CD4-positive, alpha-beta T cell treated with Interleukin-6 at 100 ng/mL for 8 hours (primary cell): ENCODE data around the gene NEK5.
"Not testable (repeated sequence)": the region's sequence is repeated elsewhere in the genome, so short reads cannot be mapped to it uniquely, and the experiment has no call there.

Experiments used
- DNase-seq: peaks from one replicate; pipeline ENCODE4 v3.0.0-alpha.2; 2020; ENCODE audit warnings: mixed read lengths, low spot score

The NEK5 gene

GRCh38 chr13:52070929-52071523, 57.8 kb downstream of the NEK5 start:
- no peak for DNase-seq

GRCh38 chr13:52067237-52067636, 61.6 kb downstream of the NEK5 start:
- no peak for DNase-seq

GRCh38 chr13:52061587-52061986, 67.3 kb downstream of the NEK5 start:
- DNase-seq = no peak

- not testable (repeated sequence) for DNase-seq
Measured at GRCh38 chr13:52061064-52061463, 67.8 kb downstream of the NEK5 start.

GRCh38 chr13:52053460-52053859, 75.4 kb downstream of the NEK5 start:
- no peak for DNase-seq

GRCh38 chr13:52051400-52051799, 77.5 kb downstream of the NEK5 start:
- DNase-seq = no peak

- DNase-seq = no peak
Measured at GRCh38 chr13:52048516-52048915, 80.4 kb downstream of the NEK5 start.

GRCh38 chr13:52047463-52047862, 81.4 kb downstream of the NEK5 start:
- DNase-seq = no peak

GRCh38 chr13:52043675-52044074, 85.2 kb downstream of the NEK5 start:
- no peak for DNase-seq

- DNase-seq = no peak
Measured at GRCh38 chr13:52036037-52036436, 92.8 kb downstream of the NEK5 start.

- no peak for DNase-seq
Measured at GRCh38 chr13:52034616-52035226, 94.2 kb downstream of the NEK5 start.

- no peak for DNase-seq
Measured at GRCh38 chr13:52033039-52033438, 95.8 kb downstream of the NEK5 start.

GRCh38 chr13:52030401-52030800, 98.5 kb downstream of the NEK5 start:
- not testable (repeated sequence) for DNase-seq

- DNase-seq = no peak
Measured at GRCh38 chr13:52029569-52029968, 99.3 kb downstream of the NEK5 start.

GRCh38 chr13:52027832-52028231, 101.0 kb downstream of the NEK5 start:
- no peak for DNase-seq

- no peak for DNase-seq
Measured at GRCh38 chr13:52026246-52026626, 102.6 kb downstream of the NEK5 start.

GRCh38 chr13:52025475-52026245, 103.2 kb downstream of the NEK5 start:
- no peak for DNase-seq

- DNase-seq = no peak
Measured at GRCh38 chr13:52024481-52024880, 104.4 kb downstream of the NEK5 start, which contains the start of gene UTP14C. TSS of gene UTP14C (plus strand) at chr13:52024691. CDS start at chr13:52028805, 4,114 bp downstream.

GRCh38 chr13:52022356-52022755, 106.5 kb downstream of the NEK5 start:
- no peak for DNase-seq

GRCh38 chr13:52020191-52020590, 108.7 kb downstream of the NEK5 start:
- DNase-seq = no peak

- DNase-seq = no peak
Measured at GRCh38 chr13:52016296-52016695, 112.6 kb downstream of the NEK5 start.

GRCh38 chr13:52012512-52012836, 116.4 kb downstream of the NEK5 start:
- DNase-seq = no peak
